OCI-M2 (cell line): ENCODE data around the gene PYGL.
A peak's percentile ranks its signal among the peaks of the same experiment; 100 is the strongest.
"Not testable (repeated sequence)": the region's sequence is repeated elsewhere in the genome, so short reads cannot be mapped to it uniquely, and the experiment has no call there.

Source experiments
- DNase-seq: peaks from one replicate; lab custom pipeline; 2025; ENCODE audit not compliant: unreplicated experiment; lab: John Stamatoyannopoulos, UW

PYGL gene

GRCh38 chr14:50928002-50928635 is 16.2 kb downstream of the PYGL start:
- DNase-seq = no peak

- peak; percentile 56 for DNase-seq
These were observed 17.4 kb downstream of the PYGL start for GRCh38 chr14:50926851-50927386.

- no peak for DNase-seq
These were observed 19.4 kb downstream of the PYGL start for GRCh38 chr14:50924843-50925242.

- no peak for DNase-seq
These were observed 20.0 kb downstream of the PYGL start for GRCh38 chr14:50924236-50924635.

- DNase-seq = no peak
These were observed 21.5 kb downstream of the PYGL start for GRCh38 chr14:50922803-50923202.

GRCh38 chr14:50920482-50921230 is 23.6 kb downstream of the PYGL start:
- DNase-seq = no peak

GRCh38 chr14:50919524-50919923 is 24.8 kb downstream of the PYGL start:
- not testable (repeated sequence) for DNase-seq

- DNase-seq = no peak
These were observed 26.8 kb downstream of the PYGL start for GRCh38 chr14:50917449-50917848.

GRCh38 chr14:50910495-50911420 is 33.5 kb downstream of the PYGL start:
- no peak for DNase-seq

- DNase-seq = no peak
These were observed 37.8 kb downstream of the PYGL start for GRCh38 chr14:50906326-50907065.

- no peak for DNase-seq
These were observed 39.6 kb downstream of the PYGL start for GRCh38 chr14:50904719-50905118.

GRCh38 chr14:50901361-50901760 is 42.9 kb downstream of the PYGL start:
- no peak for DNase-seq

- no peak for DNase-seq
These were observed 46.6 kb downstream of the PYGL start for GRCh38 chr14:50897658-50898175.

GRCh38 chr14:50897005-50897404 is 47.3 kb downstream of the PYGL start:
- DNase-seq = not testable (repeated sequence)

GRCh38 chr14:50896421-50896820 is 47.9 kb downstream of the PYGL start:
- DNase-seq = not testable (repeated sequence)

- DNase-seq = no peak
These were observed 52.0 kb downstream of the PYGL start for GRCh38 chr14:50892255-50892654.

- no peak for DNase-seq
These were observed 56.8 kb downstream of the PYGL start for GRCh38 chr14:50887476-50887875.

- no peak for DNase-seq
These were observed 60.5 kb downstream of the PYGL start for GRCh38 chr14:50883827-50884197.

- no peak for DNase-seq
These were observed 61.1 kb downstream of the PYGL start for GRCh38 chr14:50882932-50883826.
